Eye (tissue), 1 donor: ENCODE results near the gene CCDC27.

Experiments
- DNase-seq: peaks from one replicate; pipeline ENCODE4 v3.0.0-alpha.2; 2015

The CCDC27 gene

DNA sequence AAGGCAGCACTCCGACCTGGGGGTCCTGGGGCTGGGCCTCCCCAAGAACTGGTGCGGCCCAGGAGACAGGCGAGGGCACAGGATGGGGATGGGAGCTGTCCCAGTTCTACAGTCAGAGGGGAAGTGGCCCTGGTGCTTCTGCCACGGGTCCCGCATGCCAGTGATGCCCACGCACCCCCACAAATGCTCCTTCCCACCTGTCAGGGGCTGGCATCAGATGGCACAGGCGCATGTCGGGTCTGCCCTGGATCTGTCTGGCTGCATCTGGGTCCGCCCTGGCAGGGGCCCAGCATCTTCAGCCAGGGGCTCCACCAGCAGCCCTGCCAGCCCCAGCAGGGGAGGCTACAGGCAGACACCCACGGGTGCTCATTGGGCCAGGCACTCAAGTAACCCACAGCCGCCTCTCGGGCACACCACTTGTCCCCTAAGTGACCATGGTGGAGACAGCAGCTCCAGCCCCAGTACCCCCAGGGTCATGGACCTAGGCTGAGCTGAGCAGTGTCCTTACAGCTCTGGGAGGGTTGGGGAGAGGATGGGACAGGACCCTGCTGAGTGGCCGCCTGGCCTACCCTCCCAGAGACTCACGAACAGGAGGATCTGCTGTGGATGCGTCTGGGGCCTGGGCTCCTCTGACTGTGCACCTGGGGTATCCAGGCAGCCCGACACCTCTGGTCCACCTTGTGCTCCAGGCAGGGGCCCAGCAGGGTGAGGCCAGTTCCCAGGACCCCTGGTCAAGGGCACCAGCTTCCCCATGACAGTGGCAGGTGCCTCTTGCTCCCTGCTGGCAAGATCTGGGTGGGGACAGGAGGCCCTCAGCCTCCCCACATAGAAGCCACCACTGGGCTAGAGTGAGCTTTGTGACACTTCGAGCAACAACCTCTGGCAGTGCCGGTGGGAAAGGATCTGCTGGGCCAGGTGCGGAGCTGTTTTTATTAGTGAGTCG lies 25.7 kb downstream of the CCDC27 start:
- DNase-seq, result no peak

DNA sequence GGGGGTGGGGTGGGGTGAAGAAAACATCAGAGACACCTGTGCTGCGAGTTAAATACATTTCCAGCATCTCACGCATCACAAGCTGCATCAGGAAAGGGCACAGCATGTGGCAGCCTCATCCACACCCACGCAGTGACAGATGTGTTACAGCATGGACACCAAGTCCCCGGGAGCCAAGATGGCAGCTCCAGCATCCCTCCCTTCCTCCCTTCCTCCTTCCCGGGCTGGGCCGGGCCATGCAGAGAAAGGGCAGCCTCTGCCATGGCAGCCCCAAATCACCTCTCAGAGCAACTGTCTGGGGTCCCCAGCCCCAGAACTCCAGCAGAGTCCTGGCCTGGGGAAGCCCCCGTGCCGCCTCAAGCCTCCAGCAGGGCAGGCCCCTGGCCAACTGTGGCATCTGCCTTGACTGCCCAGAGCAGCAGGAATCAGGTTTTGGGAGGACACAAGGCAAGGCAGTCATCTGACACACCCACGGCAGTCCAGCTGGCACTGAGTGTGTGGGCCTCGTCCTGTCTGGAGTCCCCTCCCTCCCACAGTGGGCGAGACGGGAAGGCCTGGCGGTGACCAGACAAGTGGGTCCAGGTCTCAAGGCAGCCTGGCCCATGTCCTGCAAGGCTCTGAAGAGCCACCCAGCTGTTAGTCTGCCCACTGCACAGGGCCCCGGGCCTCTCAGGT lies 26.5 kb downstream of the CCDC27 start:
- DNase-seq, result no peak

GRCh38 chr1:3779265-3779911 lies 27.1 kb downstream of the CCDC27 start:
- DNase-seq, result no peak

DNA sequence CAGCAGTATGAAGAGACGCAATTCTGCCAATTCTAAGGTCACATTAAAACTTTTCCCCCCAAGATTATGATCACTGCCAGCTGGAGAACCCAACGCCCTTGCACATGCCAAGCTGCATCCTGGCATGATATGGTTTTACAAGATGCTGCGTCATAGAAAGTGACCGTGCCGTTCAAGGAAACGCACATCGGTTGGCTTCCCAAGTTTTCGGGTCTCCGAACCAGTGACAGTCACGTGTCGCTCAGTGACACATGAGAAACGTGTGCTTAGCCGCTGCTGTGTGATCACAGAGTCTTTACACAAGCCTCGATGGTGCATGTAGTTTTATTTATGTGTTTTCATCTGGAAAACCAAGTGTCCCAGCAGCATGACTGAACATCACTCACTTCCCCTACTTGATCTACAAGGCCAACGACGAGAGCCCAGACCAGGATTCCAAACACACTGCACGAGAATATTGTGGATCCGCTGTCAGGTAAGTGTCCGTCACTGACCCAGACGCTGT lies 27.7 kb downstream of the CCDC27 start:
- DNase-seq, result no peak

DNA sequence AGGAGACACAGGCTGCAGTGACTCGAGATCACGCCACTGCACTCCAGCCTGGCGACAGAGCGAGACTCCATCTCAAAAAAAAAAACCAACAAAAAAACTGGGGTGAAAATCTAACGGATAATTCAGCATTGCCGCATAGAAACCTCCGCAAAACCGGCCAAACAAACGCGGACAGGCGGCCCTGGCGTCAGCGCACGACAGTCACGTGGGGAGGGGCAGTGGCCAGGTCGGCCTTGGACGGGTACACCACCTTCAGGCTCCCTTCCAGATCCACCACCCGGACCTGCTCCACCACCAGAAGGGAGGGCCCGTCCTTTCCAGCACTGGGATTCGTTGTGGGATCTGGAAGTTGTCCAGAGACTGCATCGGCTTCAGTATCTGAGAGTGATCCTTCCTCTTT lies 28.7 kb downstream of the CCDC27 start:
- no peak for DNase-seq

DNA sequence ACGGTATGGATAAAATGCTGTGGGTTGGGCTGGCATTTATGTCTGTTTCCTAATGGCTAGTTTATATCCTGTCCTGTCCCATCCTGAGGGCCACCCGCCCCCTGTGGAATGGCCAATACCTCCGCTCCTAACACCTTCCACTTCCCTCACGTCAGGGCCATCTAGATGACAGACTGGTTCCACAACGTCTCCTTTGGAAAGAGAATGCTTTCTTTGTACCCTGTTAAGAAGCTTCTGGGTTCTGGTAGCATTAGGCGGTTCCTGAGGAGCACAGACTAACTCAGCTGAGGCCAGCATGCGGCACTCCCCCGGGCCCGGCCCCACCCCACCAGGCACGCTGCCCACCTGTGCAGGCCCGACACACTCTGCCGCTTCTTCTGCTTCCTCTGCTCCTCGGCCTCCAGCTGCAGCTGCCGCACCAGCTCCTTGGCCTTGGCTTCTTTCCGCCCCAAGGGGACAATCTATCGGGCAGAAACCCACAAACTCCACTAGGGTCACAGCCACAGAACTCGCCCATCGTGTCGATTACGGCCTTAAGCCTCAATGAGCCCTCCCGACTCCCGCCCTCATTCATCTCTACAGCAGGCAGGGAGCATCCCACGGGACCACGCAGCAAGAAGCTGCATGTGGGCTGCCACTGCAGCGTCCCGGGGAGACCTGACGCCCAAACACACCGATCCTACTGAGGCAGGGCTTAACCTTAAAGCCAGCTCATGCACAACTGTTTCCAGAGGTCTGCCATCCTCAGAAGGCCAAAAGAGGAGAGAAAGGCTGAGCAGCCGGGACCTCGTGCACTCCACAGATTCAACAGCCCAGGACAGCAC lies 31.6 kb downstream of the CCDC27 start:
- DNase-seq, result no peak

GRCh38 chr1:3785045-3785444 lies 32.8 kb downstream of the CCDC27 start:
- no peak for DNase-seq

DNA sequence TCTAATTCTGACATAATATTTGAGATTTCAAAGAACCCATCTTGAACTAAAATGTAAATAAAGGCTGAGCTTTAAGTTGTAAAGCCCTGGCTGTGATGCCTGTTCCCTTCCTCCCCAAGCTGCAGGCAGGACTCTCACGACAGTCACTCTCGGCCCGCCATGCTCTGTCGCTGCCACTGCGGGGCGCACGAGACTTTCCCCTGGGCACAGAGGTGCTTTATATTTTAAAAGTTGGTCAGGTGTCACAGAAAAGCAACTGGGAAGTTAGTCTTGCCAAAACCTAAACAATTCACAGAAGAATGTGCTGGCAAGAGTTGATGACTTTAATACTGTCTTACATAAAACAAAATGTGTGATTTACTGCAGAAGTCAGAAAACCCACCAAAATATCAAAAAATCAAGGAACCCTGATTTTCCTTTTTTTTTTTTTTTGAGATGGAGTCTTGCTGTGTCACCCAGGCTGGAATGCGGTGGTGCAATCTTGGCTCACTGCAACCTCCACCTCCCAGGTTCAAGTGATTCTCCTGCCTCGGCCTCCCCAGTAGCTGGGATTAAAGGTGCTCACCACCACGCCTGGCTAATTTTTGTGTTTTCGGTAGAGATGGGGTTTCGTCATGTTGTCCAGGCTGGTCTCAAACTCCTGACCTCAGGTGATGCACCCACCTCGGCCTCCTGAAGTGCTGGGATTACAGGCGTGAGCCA lies 33.4 kb downstream of the CCDC27 start:
- no peak for DNase-seq

DNA sequence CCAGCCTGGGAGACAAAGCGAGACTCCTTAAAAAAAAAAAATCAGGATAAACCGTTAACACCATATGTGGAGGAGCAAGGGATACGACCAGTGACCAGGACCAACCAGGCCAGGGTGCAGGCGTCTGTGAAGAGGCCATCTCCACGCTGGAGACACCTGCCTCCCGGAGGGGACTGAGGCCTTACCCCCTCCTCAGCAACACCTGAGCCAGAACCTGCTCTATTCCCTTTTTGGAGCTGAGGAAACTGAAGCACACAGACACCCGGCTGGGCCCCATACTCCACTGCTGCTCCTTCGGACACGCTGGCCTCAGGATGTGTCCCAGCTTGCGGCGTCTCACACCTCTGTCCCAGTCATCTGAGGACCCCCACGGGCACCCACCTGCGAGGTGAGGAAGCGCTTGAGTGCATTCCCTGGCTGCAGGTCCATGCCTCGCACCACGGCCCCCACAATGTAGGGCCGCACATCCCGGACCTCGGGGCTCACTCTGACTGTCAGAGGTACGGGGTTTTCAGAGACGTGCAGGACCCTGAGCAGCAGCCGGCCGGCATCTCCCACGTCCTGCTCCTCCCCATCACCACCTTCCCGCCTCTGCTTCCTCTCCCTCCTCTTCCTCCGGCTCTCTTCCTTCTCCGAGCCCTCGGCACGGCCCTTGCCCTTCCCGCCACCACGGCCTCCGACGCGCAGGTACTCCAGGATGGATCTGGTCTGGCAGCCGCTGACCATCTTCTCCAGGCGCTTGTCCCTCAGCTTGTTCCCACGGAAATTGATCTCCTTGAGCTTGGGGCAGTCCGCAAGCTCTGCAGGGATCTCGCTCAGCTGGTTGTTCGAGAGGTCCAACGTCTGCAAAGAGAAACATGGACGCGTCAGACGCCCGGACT lies 34.5 kb downstream of the CCDC27 start:
- DNase-seq, result no peak

- no peak for DNase-seq
These were observed 35.1 kb downstream of the CCDC27 start for GRCh38 chr1:3787349-3787715.

- no peak for DNase-seq
These were observed 35.7 kb downstream of the CCDC27 start for GRCh38 chr1:3787745-3788605.

GRCh38 chr1:3788756-3789420 lies 36.6 kb downstream of the CCDC27 start:
- no peak for DNase-seq

DNA sequence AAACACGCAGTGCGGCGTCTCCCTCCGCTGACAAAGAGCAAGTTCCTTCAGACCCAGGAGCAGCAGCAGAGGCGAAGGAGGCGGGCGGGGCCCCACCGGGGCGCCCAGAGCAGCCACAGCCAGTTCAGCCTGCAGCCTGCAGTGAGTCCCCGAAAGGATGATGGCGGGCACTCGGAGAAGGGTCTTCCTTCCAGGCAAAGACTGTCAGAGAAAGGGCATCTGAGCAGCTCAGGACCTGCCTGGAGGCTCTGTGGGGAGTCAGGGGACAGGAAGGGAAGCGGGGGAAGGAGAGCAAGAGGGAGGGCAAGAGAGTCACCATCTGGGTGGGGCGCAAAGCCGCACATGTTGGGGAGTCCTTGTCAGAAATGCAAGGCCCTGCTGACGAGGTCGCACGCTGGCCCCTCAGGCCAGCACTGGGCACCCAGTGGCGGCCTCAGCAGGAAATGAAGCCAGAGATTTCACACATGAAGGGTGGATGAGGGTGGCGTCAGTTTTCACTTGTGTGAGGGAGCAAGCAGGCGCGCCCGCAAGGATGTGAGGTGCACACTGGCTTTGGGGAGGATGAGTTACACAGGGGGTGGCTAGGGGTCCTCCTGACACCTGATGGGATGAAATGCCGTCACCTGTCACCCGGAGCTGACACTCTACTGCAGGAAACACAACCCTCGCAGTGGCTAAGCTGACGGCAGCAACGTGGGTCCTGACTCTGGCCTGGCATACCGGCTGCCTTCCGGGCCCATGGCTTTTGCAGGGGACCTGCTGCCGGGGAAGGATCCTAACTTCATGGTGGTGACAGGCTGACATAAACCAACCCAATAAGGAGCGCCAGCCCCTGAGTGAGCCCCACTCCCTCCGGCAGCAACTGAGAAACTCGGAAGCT lies 37.4 kb downstream of the CCDC27 start:
- no peak for DNase-seq

DNA sequence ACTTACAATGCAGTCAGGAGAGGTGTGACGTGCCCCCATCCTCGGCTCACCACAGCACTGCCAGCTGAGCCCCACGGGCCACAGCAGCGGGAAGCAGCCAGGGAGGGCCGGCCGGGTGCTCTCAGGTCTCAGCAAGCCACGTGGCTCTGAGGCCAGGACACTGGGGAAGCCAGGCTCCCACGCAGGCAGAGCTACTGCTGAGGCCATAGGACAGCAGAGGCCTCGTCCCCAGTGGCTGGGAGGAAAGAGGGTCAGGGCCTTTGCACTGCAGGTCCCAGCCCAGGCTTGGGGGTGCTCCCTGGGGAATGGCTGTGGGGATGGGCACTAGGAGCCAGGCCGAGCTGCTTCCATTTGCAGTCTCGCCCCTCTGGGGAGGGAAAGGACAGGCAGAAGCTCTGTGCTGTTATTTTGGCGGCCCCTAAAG lies 38.3 kb downstream of the CCDC27 start:
- no peak for DNase-seq

DNA sequence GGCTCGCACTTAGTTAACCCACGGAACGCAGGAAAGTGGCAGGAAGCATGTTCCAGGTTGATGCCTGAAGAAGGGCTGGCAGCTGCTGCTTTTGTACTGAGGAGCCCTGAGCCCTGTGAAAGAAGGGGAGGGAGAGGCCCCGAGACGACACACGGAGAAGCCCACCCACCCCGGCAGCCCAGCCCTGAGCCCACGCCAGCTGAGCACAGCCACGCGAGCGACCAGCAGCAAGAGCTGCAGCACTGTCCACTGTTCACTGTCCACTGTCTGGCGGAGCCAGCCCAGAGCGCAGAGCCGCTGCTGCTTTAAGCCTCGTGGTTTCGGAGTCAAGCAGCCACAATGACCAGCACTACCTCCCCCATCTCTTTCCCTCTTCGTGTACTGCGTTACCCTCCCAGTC lies 38.7 kb downstream of the CCDC27 start:
- DNase-seq, result no peak

GRCh38 chr1:3795453-3796214 lies 43.4 kb downstream of the CCDC27 start:
- no peak for DNase-seq
